Activated CD4-positive, alpha-beta memory T cell treated with anti-CD3 and anti-CD28 coated beads, Interleukin-2, amount 10 ng/mL, durations not matched to agents 7 days and 5 days (primary cell): ENCODE results near the gene SLC35G3. TPM values are rescaled to one million over a fixed set of nuclear protein-coding genes. Genes with fewer than 3 reads are reported as not detected.
A peak's percentile ranks its signal among the peaks of the same experiment; 100 is the strongest.
"Not testable (repeated sequence)": the region's sequence is repeated elsewhere in the genome, so short reads cannot be mapped to it uniquely, and the experiment has no call there.

ENCODE experiments used
- CTCF ChIA-PET: fragments of 350-600 bp; sonication (Branson Sonifier 250); formaldehyde crosslinking; loops from one replicate; lab custom pipeline; 2021; ENCODE audit warnings: antibody characterized with exemption, inconsistent platforms; lab: Charles Lee
- POLR2A ChIA-PET: fragments of 350-600 bp; sonication (Branson Sonifier 250); formaldehyde crosslinking; loops from one replicate; lab custom pipeline; 2021; ENCODE audit warnings: antibody characterized with exemption; lab: Charles Lee
- DNase-seq: peaks from one replicate; pipeline ENCODE4 v3.0.0-alpha.2; 2020
- H3K27ac Mint-ChIP-seq: one replicate; pipeline ENCODE4 v1.8.0; 2021; ENCODE audit warnings: mild to moderate bottlenecking, mixed read lengths
- H3K27me3 Mint-ChIP-seq: one replicate; pipeline ENCODE4 v1.8.0; 2021; ENCODE audit warnings: mixed read lengths
- H3K36me3 Mint-ChIP-seq: one replicate; pipeline ENCODE4 v1.8.0; 2021; ENCODE audit warnings: low read depth, mixed read lengths
- H3K4me1 Mint-ChIP-seq: one replicate; pipeline ENCODE4 v1.8.0; 2021; ENCODE audit warnings: mixed read lengths
- H3K4me3 Mint-ChIP-seq: one replicate; pipeline ENCODE4 v1.8.0; 2021; ENCODE audit warnings: mild to moderate bottlenecking, mixed read lengths
- H3K9me3 Mint-ChIP-seq: one replicate; pipeline ENCODE4 v1.8.0; 2021; ENCODE audit warnings: mixed read lengths
- total RNA-seq, 2 experiments: library from RNA; stranded (reverse); gene quantifications; one replicate each; pipeline ENCODE4 v1.2.3, GENCODE V29; 2021

SLC35G3 gene
- total RNA-seq, 2 experiments from 2014 or later, result not detected

DNA sequence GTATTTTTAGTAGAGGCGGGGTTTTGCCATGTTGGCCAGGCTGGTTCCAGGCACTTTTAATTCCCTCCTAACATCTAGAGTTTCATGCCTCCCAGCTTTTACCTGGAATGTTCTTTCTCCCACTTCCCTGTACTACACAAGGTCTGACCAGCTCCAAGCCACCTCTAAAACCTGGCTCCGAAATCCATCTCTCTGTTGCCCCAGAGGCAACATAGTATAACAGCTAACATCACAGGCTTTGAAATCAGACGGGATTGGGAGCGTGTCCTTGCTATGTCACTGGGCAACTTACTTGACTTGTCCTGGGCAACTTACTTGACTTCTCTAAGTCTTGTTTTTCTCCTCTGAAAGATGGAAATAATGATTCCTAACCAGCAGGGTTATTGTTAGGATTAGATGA is 31.4 kb downstream of the SLC35G3 start:
- peaks cover 7% of the 10 kb centered on the region for H3K36me3 Mint-ChIP-seq
- ChIA-PET POLR2A (interaction anchor here (0.7 to 1.7 kb wide), 3 partner anchors 51 to 374 kb away, joined by 3 to 6 read pairs (median 3); partner anchors contain the start of genes SLFN12L and SLFN5), CTCF (no interaction called here)
- no peak overlapping the region for H3K27ac Mint-ChIP-seq
- H3K4me3 Mint-ChIP-seq, result no peak overlapping the region
- peaks cover 7% of the 10 kb centered on the region for H3K9me3 Mint-ChIP-seq
- peaks cover 43% of the 10 kb centered on the region for H3K4me1 Mint-ChIP-seq
- DNase-seq, result no peak
- H3K27me3 Mint-ChIP-seq, result peaks cover 2% of the 10 kb centered on the region

GRCh38 chr17:35161281-35161761 is 32.9 kb downstream of the SLC35G3 start:
- DNase-seq, result peak; percentile 32
- ChIA-PET CTCF (interaction anchor here (0.5 to 1.6 kb wide), 2 partner anchors 19 to 453 kb away, joined by 4 to 5 read pairs; partner anchors contain the start of gene NLE1), POLR2A (interaction anchor here (1.0 to 2.3 kb wide), 12 partner anchors 9 to 378 kb away, joined by 3 to 19 read pairs (median 4); partner anchors contain the start of genes NLE1, SLFN12L and SLFN5)

GRCh38 chr17:35160354-35161201 is 33.6 kb downstream of the SLC35G3 start:
- Mint-ChIP-seq H3K4me3 (peak overlapping the region; percentile 22), H3K27me3 (peaks cover 2% of the 10 kb centered on the region), H3K4me1 (peaks cover 43% of the 10 kb centered on the region), H3K9me3 (peaks cover 7% of the 10 kb centered on the region), H3K27ac (peak overlapping the region; percentile 77), H3K36me3 (peaks cover 7% of the 10 kb centered on the region)
- no peak for DNase-seq
- ChIA-PET POLR2A (interaction anchor here (0.8 to 2.3 kb wide), 13 partner anchors 10 to 418 kb away, joined by 3 to 19 read pairs (median 4); partner anchors contain the start of genes NLE1, PEX12, SLFN11 and SLFN12L), CTCF (interaction anchor here (1.6 kb wide), 1 partner anchor 19 kb away, joined by 5 read pairs; the partner anchor contains the start of gene NLE1)

More at GRCh38 chr17:35161281-35161761, 32.9 kb downstream of the SLC35G3 start:
- Mint-ChIP-seq H3K27ac (peak overlapping the region; percentile 77), H3K4me1 (peaks cover 43% of the 10 kb centered on the region), H3K27me3 (peaks cover 2% of the 10 kb centered on the region), H3K9me3 (peaks cover 7% of the 10 kb centered on the region), H3K4me3 (peak overlapping the region; percentile 22), H3K36me3 (peaks cover 7% of the 10 kb centered on the region)

DNA sequence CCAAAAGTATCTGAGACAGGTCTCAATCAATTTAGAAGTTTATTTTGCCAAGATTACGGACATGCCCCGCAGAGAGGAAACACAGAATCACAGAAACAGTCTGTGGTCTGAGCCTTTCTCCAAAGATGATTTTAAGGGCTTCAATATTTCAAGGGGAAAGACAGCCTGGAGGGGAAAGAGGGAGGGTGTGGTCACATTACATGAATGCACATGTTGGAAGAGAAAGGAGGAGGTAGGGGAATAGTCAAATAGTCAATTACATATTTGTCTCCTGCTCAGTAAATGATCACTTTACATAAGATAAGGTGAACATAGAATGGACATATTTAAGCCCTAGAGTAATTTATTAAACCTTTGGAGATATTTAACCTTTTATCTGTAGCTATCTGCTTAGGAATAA is 34.3 kb downstream of the SLC35G3 start:
- H3K4me1 Mint-ChIP-seq, result peaks cover 40% of the 10 kb centered on the region
- peaks cover 7% of the 10 kb centered on the region for H3K9me3 Mint-ChIP-seq
- ChIA-PET POLR2A (interaction anchor here (0.8 to 2.3 kb wide), 5 partner anchors 54 to 419 kb away, joined by 3 to 19 read pairs (median 7); partner anchors contain the start of genes PEX12, SLFN11, SLFN12L and SLFN5), CTCF (interaction anchor here (1.6 kb wide), 1 partner anchor 18 kb away, joined by 5 read pairs; the partner anchor contains the start of gene NLE1)
- H3K27me3 Mint-ChIP-seq, result peaks cover 2% of the 10 kb centered on the region
- H3K4me3 Mint-ChIP-seq, result no peak overlapping the region
- DNase-seq, result no peak
- peaks cover 7% of the 10 kb centered on the region for H3K36me3 Mint-ChIP-seq
- H3K27ac Mint-ChIP-seq, result no peak overlapping the region

- Mint-ChIP-seq H3K36me3 (no peaks in the 10 kb centered on the region), H3K4me3 (no peak overlapping the region), H3K4me1 (peaks cover 9% of the 10 kb centered on the region), H3K27ac (no peak overlapping the region), H3K9me3 (no peaks in the 10 kb centered on the region), H3K27me3 (peaks cover 13% of the 10 kb centered on the region)
- ChIA-PET CTCF (no interaction called here), POLR2A (no interaction called here)
- no peak for DNase-seq
These were observed 38.9 kb downstream of the SLC35G3 start for GRCh38 chr17:35155246-35155645.

DNA sequence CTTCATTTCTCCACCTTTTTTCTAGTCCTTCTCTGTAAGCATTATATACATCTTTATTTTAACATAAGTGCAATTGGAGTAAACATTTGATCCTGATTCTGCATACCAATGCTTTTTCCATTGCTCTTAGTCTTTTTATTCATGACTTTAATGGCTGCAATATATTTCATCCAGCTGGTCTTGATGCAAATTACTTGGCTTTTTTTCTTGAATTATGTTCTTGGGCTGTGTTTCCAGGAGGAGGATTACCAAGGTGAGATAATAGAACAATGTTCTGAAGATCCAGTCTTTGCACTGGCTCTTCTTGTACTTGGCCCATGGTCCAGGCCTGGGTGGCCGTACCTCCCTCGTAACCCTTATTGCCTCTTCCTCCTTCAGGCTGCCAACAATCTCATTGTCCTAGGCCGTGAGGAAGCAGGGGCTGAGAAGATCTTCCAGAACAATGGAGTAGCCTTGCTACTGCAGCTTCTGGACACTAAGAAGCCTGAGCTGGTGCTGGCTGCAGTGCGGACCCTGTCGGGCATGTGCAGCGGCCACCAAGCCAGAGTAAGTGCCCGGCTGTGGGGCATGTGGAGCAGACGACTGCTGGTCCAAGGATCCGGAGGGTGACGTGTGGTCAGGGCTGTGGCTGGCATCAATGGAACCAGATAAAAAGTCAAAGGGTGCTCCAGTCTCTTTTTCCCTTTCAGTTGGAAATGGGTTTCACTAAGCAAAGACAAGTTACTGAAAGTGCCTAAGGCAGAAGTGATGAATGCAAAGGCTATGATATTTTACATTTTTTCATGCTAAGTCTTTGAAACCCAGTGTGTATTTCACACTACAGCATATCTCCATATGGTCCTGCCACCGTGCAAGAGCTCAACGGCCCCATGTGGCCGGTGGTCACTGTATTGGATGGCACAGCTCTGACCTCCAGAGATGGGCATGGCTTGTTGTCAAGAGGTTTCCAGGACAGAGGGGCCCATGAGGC is 39.7 kb downstream of the SLC35G3 start:
- Mint-ChIP-seq H3K9me3 (no peaks in the 10 kb centered on the region), H3K4me1 (peaks cover 2% of the 10 kb centered on the region), H3K27ac (no peak overlapping the region), H3K36me3 (no peaks in the 10 kb centered on the region), H3K27me3 (peaks cover 13% of the 10 kb centered on the region), H3K4me3 (no peak overlapping the region)
- no peak for DNase-seq
- ChIA-PET CTCF (no interaction called here), POLR2A (no interaction called here)

GRCh38 chr17:35152421-35153140 is 41.6 kb downstream of the SLC35G3 start:
- Mint-ChIP-seq H3K27ac (no peak overlapping the region), H3K4me3 (no peak overlapping the region), H3K36me3 (no peaks in the 10 kb centered on the region), H3K9me3 (no peaks in the 10 kb centered on the region), H3K4me1 (no peaks in the 10 kb centered on the region), H3K27me3 (peaks cover 11% of the 10 kb centered on the region)
- DNase-seq, result no peak
- ChIA-PET POLR2A (no interaction called here), CTCF (no interaction called here)

DNA sequence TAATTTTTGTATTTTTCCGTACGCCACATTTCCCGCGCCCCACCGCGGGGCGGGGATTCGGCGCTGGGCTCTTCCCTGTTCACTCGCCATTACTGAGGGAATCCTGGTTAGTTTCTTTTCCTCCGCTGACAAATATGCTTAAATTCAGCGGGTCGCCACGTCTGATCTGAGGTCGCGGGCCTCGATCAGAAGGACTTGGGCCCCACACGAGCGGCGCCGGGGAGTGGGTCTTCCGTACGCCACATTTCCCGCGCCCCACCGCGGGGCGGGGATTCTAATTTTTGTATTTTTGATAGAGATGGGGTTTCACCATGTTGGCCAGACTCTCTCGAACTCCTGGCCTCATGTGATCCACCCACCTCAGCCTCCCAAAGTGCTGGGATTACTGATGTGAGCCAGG is 43.1 kb downstream of the SLC35G3 start:
- H3K9me3 Mint-ChIP-seq, H3K4me1 Mint-ChIP-seq, CTCF ChIA-PET, DNase-seq, H3K36me3 Mint-ChIP-seq, POLR2A ChIA-PET, H3K27ac Mint-ChIP-seq, H3K4me3 Mint-ChIP-seq: not testable (repeated sequence)
- peaks cover 11% of the 10 kb centered on the region for H3K27me3 Mint-ChIP-seq

DNA sequence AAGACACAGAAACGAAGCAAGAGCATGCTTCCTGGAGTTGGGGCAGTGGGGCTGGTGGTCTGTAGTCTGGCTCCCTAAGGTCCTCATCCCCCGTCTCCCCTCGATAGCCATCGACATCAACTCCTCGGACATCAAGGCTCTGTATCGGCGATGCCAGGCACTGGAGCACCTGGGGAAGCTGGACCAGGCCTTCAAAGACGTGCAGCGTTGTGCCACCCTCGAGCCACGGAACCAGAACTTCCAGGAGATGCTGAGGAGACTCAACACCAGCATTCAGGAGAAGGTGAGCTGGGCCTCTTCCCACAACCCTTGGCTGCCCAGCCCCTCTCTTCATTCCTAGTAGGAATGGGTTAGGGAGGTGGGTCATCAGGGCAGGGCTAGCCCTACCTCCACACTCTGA is 44.3 kb downstream of the SLC35G3 start:
- H3K9me3 Mint-ChIP-seq, result no peaks in the 10 kb centered on the region
- CTCF ChIA-PET, result interaction anchor here (1.2 kb wide), 1 partner anchor 78 kb away, joined by 3 read pairs; no protein-coding TSS in a partner anchor
- peaks cover 11% of the 10 kb centered on the region for H3K27me3 Mint-ChIP-seq
- no peak for DNase-seq
- POLR2A ChIA-PET, result interaction anchor here (1.6 to 2.3 kb wide), 2 partner anchors 9 to 23 kb away, joined by 3 to 6 read pairs; no protein-coding TSS in a partner anchor
- no peak overlapping the region for H3K27ac Mint-ChIP-seq
- H3K36me3 Mint-ChIP-seq, result no peaks in the 10 kb centered on the region
- no peak overlapping the region for H3K4me3 Mint-ChIP-seq
- H3K4me1 Mint-ChIP-seq, result no peaks in the 10 kb centered on the region

DNA sequence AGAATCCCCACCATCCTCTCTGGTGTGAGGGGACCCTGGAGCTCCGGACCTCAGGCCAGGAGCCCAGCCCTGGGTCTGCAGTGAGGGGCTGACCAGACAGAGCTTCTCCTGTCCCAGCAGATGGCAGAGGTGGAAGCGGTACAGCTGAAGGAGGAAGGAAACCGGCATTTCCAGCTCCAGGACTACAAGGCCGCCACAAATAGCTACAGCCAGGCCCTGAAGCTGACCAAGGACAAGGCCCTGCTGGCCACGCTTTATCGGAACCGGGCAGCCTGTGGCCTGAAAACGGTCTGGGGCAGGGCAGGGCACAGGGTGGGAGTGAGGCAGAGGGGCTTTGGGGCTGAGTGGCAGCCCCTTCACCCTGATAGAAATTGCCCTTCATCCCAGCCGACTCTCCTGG is 46.0 kb downstream of the SLC35G3 start:
- DNase-seq, result no peak
- Mint-ChIP-seq H3K27me3 (peaks cover 10% of the 10 kb centered on the region), H3K36me3 (no peaks in the 10 kb centered on the region), H3K4me1 (peaks cover 6% of the 10 kb centered on the region), H3K9me3 (no peaks in the 10 kb centered on the region), H3K4me3 (no peak overlapping the region), H3K27ac (no peak overlapping the region)
- POLR2A ChIA-PET, result interaction anchor here (0.6 to 2.3 kb wide), 3 partner anchors 10 to 227 kb away, joined by 3 to 6 read pairs (median 6); no protein-coding TSS in a partner anchor
- CTCF ChIA-PET, result interaction anchor here (0.6 kb wide), 1 partner anchor 615 kb away, joined by 3 read pairs; no protein-coding TSS in a partner anchor

DNA sequence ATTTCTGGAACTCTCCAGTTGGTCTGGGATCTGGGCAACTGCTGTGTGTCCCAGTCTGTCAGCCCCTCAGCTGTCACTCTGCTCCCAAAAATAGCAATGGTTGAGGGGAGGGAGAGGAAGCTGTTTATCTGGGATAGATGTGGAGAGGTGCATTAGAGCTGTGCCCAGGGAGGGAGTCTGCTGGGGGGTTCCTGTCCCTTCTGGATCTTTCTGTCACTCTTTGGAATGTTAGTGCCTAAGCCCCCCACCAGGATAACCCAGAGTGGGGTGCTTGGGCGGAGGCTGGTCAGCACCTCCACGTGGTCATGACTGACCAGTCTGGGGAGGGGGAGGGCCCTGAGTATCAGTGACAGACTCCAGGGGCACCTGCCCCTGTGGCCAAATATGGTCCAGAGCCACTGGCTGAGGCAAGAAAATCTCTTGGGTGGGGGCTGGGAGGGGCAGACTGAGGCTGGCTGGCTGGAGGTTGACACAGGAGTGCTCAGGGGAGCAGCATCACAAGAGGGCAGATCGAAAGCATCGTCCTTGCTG is 46.8 kb downstream of the SLC35G3 start, which contains the start of gene UNC45B:
Gene UNC45B (plus strand): TSS at position 443 of the 531 bp plus-strand sequence. CDS start 447 bp downstream, outside the sequence.
- peaks cover 8% of the 10 kb centered on the region for H3K4me1 Mint-ChIP-seq
- no peak within 1 kb of the TSS for H3K4me3 Mint-ChIP-seq
- ChIA-PET POLR2A (interaction anchor here (1.3 kb wide), 1 partner anchor 67 kb away, joined by 4 read pairs; no protein-coding TSS in a partner anchor), CTCF (no interaction called here)
- H3K27me3 Mint-ChIP-seq, result peaks cover 4% of the 10 kb centered on the region
- DNase-seq, result no peak
- no peaks in the 10 kb centered on the region for H3K9me3 Mint-ChIP-seq
- no peak within 1 kb of the TSS for H3K27ac Mint-ChIP-seq
- H3K36me3 Mint-ChIP-seq, result no peaks in the 10 kb centered on the region
